Esophagus squamous epithelium (tissue), 4 donors: ENCODE measurements around the gene STK4.

Experiments used
- POLR2A ChIP-seq, 4 donors: fragments of 450-650 bp; IDR thresholded peaks; one replicate each; pipeline ENCODE4 v1.6.1; 2017; ENCODE audit warnings: antibody characterized with exemption in 4 of 4, mild to moderate bottlenecking in 4 of 4, moderate library complexity in 3 of 4
- TF ChIP-seq, protein P1 (sequence below), 6 experiments: fragments of 450-650 bp in 4 of 6; fragments of 200-600 bp in 2 of 6; sonication (generic) in 2 of 6; IDR thresholded peaks; one replicate each; pipeline ENCODE4 v1.5.1; 2016 to 2019; ENCODE audit warnings: antibody characterized with exemption in 6 of 6, mild to moderate bottlenecking in 4 of 6, moderate library complexity in 4 of 6

DNA sequence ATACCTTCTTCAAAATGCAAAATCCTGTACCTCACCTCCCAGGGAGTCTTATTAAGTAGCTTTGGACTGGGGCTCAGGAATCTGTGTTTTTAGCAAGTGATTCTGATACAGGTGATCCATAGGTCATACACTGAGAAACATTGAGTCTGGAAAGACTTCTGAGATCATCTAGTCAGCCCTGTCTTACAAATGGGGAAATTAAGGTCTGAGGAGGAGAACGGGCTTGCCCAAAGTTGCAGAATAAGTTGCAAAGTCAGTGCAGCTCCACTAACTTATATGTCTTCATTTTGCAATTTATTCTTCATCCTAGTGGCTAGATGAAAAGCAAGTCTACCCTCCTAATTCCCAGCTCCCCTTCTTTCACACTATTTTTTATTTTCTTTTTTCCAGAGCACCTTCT is 105.8 kb downstream of the STK4 start:
- TF ChIP-seq, protein P1, sequence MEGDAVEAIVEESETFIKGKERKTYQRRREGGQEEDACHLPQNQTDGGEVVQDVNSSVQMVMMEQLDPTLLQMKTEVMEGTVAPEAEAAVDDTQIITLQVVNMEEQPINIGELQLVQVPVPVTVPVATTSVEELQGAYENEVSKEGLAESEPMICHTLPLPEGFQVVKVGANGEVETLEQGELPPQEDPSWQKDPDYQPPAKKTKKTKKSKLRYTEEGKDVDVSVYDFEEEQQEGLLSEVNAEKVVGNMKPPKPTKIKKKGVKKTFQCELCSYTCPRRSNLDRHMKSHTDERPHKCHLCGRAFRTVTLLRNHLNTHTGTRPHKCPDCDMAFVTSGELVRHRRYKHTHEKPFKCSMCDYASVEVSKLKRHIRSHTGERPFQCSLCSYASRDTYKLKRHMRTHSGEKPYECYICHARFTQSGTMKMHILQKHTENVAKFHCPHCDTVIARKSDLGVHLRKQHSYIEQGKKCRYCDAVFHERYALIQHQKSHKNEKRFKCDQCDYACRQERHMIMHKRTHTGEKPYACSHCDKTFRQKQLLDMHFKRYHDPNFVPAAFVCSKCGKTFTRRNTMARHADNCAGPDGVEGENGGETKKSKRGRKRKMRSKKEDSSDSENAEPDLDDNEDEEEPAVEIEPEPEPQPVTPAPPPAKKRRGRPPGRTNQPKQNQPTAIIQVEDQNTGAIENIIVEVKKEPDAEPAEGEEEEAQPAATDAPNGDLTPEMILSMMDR (IDR thresholded peaks at IDR 0.05): no peak
- TF ChIP-seq POLR2A (IDR thresholded peaks at IDR 0.05): no peak
